ENCODE results near the gene DDX60.

The DDX60 gene

GRCh38 chr4:168200685-168201084 is 117.9 kb downstream of the DDX60 start:
- DNase-seq, result no peak

- DNase-seq, result peak; percentile 74
Observed at GRCh38 chr4:168199260-168199957, 119.1 kb downstream of the DDX60 start.

- no peak for DNase-seq
Observed at GRCh38 chr4:168197926-168198325, 120.6 kb downstream of the DDX60 start.

- DNase-seq, result no peak
Observed at GRCh38 chr4:168188754-168189153, 129.8 kb downstream of the DDX60 start.

- peak; percentile 54 for DNase-seq
Observed at GRCh38 chr4:168183717-168184571, 134.6 kb downstream of the DDX60 start.

GRCh38 chr4:168177546-168178149 is 140.9 kb downstream of the DDX60 start:
- DNase-seq, result no peak

GRCh38 chr4:168174308-168174707 is 144.2 kb downstream of the DDX60 start:
- no peak for DNase-seq

GRCh38 chr4:168167714-168168284 is 150.8 kb downstream of the DDX60 start:
- no peak for DNase-seq
